HEK293T (cell line): ENCODE measurements around the gene NACAD.
"Not testable (repeated sequence)": the region's sequence is repeated elsewhere in the genome, so short reads cannot be mapped to it uniquely, and the experiment has no call there.

Experiments
- CTCF ChIA-PET: fragments of 350-600 bp; formaldehyde crosslinking; extraction: SDS; loops from one replicate; lab custom pipeline; 2021; ENCODE audit warnings: antibody characterized with exemption, inconsistent platforms; lab: Yijun Ruan, JAX
- POLR2A ChIA-PET: fragments of 350-600 bp; formaldehyde crosslinking; extraction: SDS; loops from one replicate; lab custom pipeline; 2020; ENCODE audit warnings: antibody characterized with exemption, inconsistent platforms; lab: Yijun Ruan, JAX
- DNase-seq: peaks from one replicate; pipeline ENCODE4 v3.0.0; 2012; ENCODE audit warnings: mixed read lengths; ENCODE audit errors: extremely low spot score
- ARNT ChIP-seq: fragments of 450-650 bp; IDR thresholded peaks from 2 replicates; pipeline ENCODE4 v1.6.1; 2017; ENCODE audit warnings: mild to moderate bottlenecking
- BHLHE40 ChIP-seq: fragments of 450-650 bp; IDR thresholded peaks from 2 replicates; pipeline ENCODE4 v1.6.1; 2016; ENCODE audit warnings: mild to moderate bottlenecking, moderate library complexity, borderline replicate concordance
- CTBP1 ChIP-seq: fragments of 450-650 bp; IDR thresholded peaks from 2 replicates; pipeline ENCODE4 v1.6.1; 2016; ENCODE audit warnings: borderline replicate concordance
- ELF4 ChIP-seq: fragments of 450-650 bp; IDR thresholded peaks from 2 replicates; pipeline ENCODE4 v1.6.1; 2017; ENCODE audit warnings: antibody characterized with exemption
- FOXA1 ChIP-seq: fragments of 450-650 bp; IDR thresholded peaks from 2 replicates; pipeline ENCODE4 v1.6.1; 2016; ENCODE audit warnings: mild to moderate bottlenecking
- FOXK2 ChIP-seq: fragments of 450-650 bp; IDR thresholded peaks from 2 replicates; pipeline ENCODE4 v1.6.1; 2016; ENCODE audit warnings: mild to moderate bottlenecking
- FOXM1 ChIP-seq: fragments of 450-650 bp; IDR thresholded peaks from 2 replicates; pipeline ENCODE4 v1.6.1; 2017; ENCODE audit warnings: mild to moderate bottlenecking, borderline replicate concordance
- HDGF ChIP-seq: fragments of 450-650 bp; IDR thresholded peaks from 2 replicates; pipeline ENCODE4 v1.6.1; 2017; ENCODE audit warnings: antibody characterized with exemption, borderline replicate concordance
- L3MBTL2 ChIP-seq: fragments of 450-650 bp; conservative IDR thresholded peaks from 2 replicates; pipeline ENCODE4 v1.6.1; 2016; ENCODE audit warnings: mild to moderate bottlenecking
- LEF1 ChIP-seq: fragments of 450-650 bp; IDR thresholded peaks from 2 replicates; pipeline ENCODE4 v1.6.1; 2017; ENCODE audit warnings: mild to moderate bottlenecking, borderline replicate concordance
- NFRKB ChIP-seq: fragments of 450-650 bp; IDR thresholded peaks from 2 replicates; pipeline ENCODE4 v1.6.1; 2016; ENCODE audit warnings: mild to moderate bottlenecking, moderate library complexity
- SP1 ChIP-seq: fragments of 450-650 bp; IDR thresholded peaks from 2 replicates; pipeline ENCODE4 v1.6.1; 2017
- SUZ12 ChIP-seq: fragments of 450-650 bp; IDR thresholded peaks from 2 replicates; pipeline ENCODE4 v1.6.1; 2016; ENCODE audit warnings: mild to moderate bottlenecking
- TARDBP ChIP-seq: fragments of 450-650 bp; IDR thresholded peaks from 2 replicates; pipeline ENCODE4 v1.6.1; 2016
- ZNF384 ChIP-seq: fragments of 450-650 bp; IDR thresholded peaks from 2 replicates; pipeline ENCODE4 v1.6.1; 2016
- TF ChIP-seq, protein P1 (sequence below): fragments of 450-650 bp; IDR thresholded peaks from 2 replicates; pipeline ENCODE4 v1.6.1; 2016

NACAD gene

DNA sequence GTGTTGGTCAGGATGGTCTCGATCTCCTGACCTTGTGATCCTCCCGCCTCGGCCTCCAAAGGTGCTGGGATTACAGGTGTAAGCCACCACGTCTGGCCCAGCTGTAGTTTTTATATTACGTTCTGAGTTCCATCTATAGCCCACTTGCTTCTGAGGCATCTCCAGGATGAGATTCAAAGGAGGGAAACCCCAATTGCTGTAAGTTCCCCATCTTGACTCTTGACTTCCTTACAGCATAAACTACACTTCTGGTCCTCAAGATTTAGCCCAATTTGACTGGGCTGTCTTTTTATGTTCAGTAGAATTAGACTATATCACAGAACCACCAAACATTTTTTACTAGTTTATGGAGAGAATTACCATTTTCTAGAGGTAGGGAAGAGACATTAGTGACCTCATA is 44.4 kb downstream of the NACAD start:
- CTCF ChIA-PET = no interaction called here

DNA sequence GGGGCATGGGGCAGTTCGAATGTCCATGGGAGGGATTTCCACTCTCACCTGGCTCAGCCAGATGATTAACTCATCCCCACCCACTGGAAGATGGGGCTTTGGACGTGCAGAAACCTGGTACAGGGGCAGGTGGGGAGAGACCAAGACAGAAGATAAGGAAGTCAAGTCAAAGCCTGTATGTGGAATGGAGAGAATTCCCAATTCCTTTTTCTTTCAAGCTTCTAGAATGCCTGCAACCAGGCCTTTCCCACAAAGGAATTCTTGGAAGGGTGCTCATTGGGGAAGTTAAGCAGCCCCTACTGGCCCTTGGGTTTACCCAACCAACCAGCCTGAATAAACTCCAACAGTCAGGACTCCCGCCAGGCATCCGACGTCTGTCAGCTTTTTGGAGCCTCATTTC is 49.7 kb downstream of the NACAD start:
- no peak for DNase-seq
- TF ChIP-seq CTBP1 = no peak
- TF ChIP-seq HDGF = no peak
- no peak for TF ChIP-seq FOXM1
- POLR2A ChIA-PET = no interaction called here
- CTCF ChIA-PET = no interaction called here

More for the DNA sequence above, 44.4 kb downstream of the NACAD start:
- no peak for TF ChIP-seq SP1
- no peak for TF ChIP-seq LEF1
- no peak for TF ChIP-seq FOXA1
- TF ChIP-seq NFRKB = no peak
- no peak for TF ChIP-seq SUZ12
- TF ChIP-seq BHLHE40 = no peak
- TF ChIP-seq, protein P1, sequence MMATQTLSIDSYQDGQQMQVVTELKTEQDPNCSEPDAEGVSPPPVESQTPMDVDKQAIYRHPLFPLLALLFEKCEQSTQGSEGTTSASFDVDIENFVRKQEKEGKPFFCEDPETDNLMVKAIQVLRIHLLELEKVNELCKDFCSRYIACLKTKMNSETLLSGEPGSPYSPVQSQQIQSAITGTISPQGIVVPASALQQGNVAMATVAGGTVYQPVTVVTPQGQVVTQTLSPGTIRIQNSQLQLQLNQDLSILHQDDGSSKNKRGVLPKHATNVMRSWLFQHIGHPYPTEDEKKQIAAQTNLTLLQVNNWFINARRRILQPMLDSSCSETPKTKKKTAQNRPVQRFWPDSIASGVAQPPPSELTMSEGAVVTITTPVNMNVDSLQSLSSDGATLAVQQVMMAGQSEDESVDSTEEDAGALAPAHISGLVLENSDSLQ = no peak
- TF ChIP-seq HDGF = no peak
- no peak for TF ChIP-seq ARNT
- no peak for TF ChIP-seq ZNF384
- DNase-seq = no peak
- POLR2A ChIA-PET = no interaction called here

DNA sequence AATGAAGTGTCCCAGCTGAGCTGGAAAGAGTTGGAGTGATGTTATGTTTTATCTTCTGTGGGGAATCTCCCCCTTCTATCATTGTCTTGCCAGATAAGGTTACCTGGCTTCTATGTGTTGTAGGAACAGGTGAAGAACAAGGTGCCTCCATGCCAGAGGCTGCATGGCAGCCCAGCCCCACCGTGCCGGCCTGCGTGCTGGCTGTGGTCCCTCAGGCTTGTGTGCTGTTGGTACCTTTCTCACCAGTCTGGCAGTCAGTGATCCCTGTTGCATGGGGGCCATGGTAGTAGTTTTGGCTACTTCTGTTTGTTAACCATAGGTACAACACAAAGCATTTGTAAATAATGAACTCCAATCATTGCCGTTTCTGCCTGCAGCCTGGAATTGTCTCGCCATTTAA is 50.9 kb downstream of the NACAD start:
- ChIA-PET CTCF (no interaction called here), POLR2A (no interaction called here)
- TF ChIP-seq HDGF (no peak), SUZ12 (no peak), NFRKB (no peak), CTBP1 (no peak), ARNT (no peak), BHLHE40 (no peak), TARDBP (no peak), ELF4 (no peak)
- no peak for DNase-seq

DNA sequence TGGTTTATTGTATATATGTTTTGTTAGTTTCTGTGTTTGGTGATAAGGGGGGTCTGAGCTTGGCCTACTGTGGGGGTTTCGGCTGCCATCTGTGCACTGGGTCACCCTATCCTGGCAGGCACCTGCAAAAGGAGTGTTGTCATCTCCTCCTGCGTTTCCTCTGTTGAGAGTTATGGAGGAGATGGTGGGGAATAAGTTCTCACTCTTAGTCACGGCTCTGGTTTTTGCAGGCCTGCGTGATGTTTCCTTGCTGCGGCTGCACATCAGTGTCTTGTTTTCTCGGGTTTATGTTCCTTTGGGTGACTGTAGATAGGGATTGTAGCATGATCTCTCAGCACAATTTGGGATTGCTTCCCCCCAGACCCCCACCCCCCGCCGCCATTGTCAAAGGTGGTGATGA is 52.0 kb downstream of the NACAD start:
- CTCF ChIA-PET = no interaction called here
- TF ChIP-seq BHLHE40 (no peak), SUZ12 (no peak), SP1 (no peak), ZNF384 (no peak), ELF4 (no peak), FOXA1 (no peak), TARDBP (no peak), FOXM1 (no peak), NFRKB (no peak), HDGF (no peak), LEF1 (no peak), FOXK2 (no peak)

DNA sequence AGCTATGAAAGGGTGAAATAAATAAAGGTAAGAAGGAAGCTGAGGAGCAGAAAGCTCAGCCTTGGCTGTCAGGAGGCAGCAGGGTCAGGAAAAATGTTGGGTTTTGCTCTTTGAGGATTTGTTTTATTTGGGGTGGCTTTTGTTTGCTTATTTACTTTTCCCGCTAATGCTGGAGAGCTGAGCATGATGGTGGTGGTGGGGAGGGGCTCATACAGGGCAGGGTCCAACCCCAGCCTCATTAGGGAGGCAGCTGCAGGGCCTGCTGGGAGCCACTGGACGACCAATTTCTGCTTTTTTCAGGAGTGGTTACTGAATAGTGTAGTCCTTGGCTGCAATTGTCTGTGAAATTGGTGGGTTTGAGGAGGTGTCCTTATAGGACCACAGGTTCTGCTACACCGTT is 52.5 kb downstream of the NACAD start:
- CTCF ChIA-PET = no interaction called here
- no peak for DNase-seq
- TF ChIP-seq FOXK2 (no peak), ZNF384 (no peak), LEF1 (no peak), ARNT (no peak), SP1 (no peak), SUZ12 (no peak)
- POLR2A ChIA-PET = no interaction called here

More for the DNA sequence above, 52.0 kb downstream of the NACAD start:
- POLR2A ChIA-PET = no interaction called here
- DNase-seq = no peak

DNA sequence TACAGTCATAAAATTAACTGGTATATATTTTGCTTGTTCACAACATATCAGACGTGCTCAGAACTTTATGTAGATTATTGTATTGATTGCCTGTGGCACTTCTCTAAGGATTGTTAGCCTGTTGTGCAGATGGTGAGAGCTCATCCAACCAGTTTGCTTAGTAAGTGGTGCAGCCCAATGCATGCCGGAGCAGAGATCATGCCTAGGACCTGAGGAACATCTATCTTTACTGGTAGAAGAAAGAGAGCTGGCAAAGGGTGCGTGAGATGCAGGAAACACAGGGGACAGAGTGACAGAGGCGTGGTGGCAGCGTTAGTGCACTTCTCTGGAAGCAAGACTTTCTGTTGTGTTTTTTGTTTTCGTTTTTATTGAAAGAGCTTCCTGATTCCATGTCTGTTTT is 52.9 kb downstream of the NACAD start:
- no peak for DNase-seq
- ChIA-PET CTCF (interaction anchor here (0.5 kb wide), 1 partner anchor 27 kb away, joined by 4 read pairs; no protein-coding TSS in a partner anchor), POLR2A (no interaction called here)
- TF ChIP-seq ELF4 (no peak), TARDBP (no peak), SP1 (no peak), HDGF (no peak), SUZ12 (no peak), BHLHE40 (no peak), ZNF384 (no peak), FOXK2 (no peak), LEF1 (no peak), ARNT (no peak), L3MBTL2 (no peak), NFRKB (no peak), FOXA1 (no peak), FOXM1 (no peak), CTBP1 (no peak)
- TF ChIP-seq, protein P1 = no peak

DNA sequence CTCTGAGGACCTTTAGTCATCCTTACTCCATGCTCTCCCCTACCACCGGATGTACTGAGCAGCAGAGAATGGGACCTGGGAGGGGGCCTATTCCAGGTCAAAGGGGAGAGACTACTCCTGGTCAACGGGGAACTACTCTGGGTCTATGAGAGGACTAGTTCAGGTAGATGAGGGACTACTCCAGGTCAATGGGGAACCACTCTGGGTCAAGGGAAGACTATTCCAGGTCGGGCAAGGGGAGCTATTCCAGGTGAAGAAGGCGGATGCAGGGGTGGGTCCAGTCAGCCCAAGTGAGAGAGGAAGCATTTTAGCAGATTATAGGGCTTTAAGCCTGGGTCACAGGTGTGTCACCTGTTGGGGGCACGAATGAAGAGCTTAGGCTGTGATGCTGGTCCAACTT is 53.4 kb downstream of the NACAD start:
- TF ChIP-seq L3MBTL2 = no peak
- TF ChIP-seq SUZ12 = no peak
- no peak for TF ChIP-seq ZNF384
- no peak for TF ChIP-seq FOXM1
- TF ChIP-seq LEF1 = no peak
- TF ChIP-seq NFRKB = no peak
- TF ChIP-seq FOXK2 = no peak
- TF ChIP-seq ARNT = no peak
- no peak for TF ChIP-seq SP1
- TF ChIP-seq BHLHE40 = no peak
- TF ChIP-seq FOXA1 = no peak
- no peak for TF ChIP-seq HDGF
- no peak for TF ChIP-seq TARDBP
- no peak for TF ChIP-seq CTBP1
- no peak for TF ChIP-seq ELF4
- TF ChIP-seq, protein P1 = no peak
- no peak for DNase-seq
- POLR2A ChIA-PET = no interaction called here
- CTCF ChIA-PET = interaction anchor here (0.5 kb wide), 1 partner anchor 28 kb away, joined by 4 read pairs; no protein-coding TSS in a partner anchor

DNA sequence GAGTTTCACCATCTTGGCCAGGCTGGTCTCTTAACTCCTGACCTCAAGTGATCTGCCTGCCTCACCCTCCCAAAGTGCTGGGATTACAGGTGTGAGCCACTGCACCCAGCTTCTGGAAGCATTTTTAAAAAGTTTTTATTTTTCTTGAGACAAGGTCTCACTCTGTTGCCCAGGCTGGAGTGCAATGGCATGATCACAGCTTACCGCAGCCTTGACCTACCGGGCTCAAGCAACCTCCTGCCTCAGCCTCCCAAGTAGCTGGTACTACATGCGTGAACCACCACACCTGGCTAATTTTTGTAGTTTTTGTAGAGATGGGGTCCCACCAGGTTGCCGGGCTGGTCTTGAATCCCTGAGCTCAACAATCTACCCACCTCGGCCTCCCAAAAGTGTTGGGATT is 54.1 kb downstream of the NACAD start:
- CTCF ChIA-PET = not testable (repeated sequence)

More for the DNA sequence above, 54.1 kb downstream of the NACAD start:
- DNase-seq, POLR2A ChIA-PET: not testable (repeated sequence)
